Measurements from ENCODE around the gene LYPLA2. TPM values are rescaled to one million over a fixed set of nuclear protein-coding genes. Genes with fewer than 3 reads are reported as not detected.

LYPLA2 gene
- total RNA-seq, 1 experiment from 2014 or later: 78.0 TPM

DNA sequence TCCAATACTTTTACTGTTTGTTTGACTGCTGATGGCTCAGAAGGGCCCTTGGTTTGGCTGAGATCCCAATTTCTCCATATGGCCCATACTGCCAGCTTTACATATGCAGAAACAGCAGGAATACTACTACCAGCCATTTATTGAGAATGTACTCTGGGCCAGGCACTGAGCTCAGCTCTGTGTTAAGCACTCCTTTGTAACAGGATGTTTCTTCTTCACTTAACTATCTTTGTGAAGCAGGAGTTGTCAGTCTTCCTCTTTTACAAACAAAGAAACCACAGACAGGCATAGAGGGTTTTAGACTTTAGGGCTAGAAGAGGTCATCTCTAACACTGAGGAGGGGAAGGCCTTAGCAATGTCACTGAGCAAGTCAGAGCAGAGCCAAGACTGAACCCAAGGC is 26.0 kb downstream of the LYPLA2 start:
- H3K9ac ChIP-seq (ENCODE audit: low read length): no peak overlapping the region
- ChIA-PET CTCF (no interaction called here), POLR2A (no interaction called here), RAD21 (ENCODE audit: low non-redundant PET in 1 of 2, low total read pairs in 2 of 2, uncharacterized antibody in 2 of 2, unreplicated experiment in 2 of 2) (no interaction called here)
- peaks cover 0 to 5% of the 10 kb centered on the region in 2 experiments; a peak in 1 of 4 replicates for H3K36me3 ChIP-seq (ENCODE audit: control insufficient read depth in 1 of 2, insufficient read depth in 2 of 2, low read length in 2 of 2)
- H3K79me2 ChIP-seq (ENCODE audit: insufficient read depth, low read length): no peaks in the 10 kb centered on the region
- no peaks in the 10 kb centered on the region for H4K20me1 ChIP-seq (ENCODE audit: insufficient read depth)
- H3K9me2 ChIP-seq (ENCODE audit: insufficient read depth): no peaks in the 10 kb centered on the region
- BruUV-seq (replicated peaks): no TSS peak
- intact Hi-C loops (cut with micrococcal nuclease): no loop called here
- no peak for TF ChIP-seq JUND (IDR thresholded peaks at IDR 0.05)
- TF ChIP-seq, protein P1, sequence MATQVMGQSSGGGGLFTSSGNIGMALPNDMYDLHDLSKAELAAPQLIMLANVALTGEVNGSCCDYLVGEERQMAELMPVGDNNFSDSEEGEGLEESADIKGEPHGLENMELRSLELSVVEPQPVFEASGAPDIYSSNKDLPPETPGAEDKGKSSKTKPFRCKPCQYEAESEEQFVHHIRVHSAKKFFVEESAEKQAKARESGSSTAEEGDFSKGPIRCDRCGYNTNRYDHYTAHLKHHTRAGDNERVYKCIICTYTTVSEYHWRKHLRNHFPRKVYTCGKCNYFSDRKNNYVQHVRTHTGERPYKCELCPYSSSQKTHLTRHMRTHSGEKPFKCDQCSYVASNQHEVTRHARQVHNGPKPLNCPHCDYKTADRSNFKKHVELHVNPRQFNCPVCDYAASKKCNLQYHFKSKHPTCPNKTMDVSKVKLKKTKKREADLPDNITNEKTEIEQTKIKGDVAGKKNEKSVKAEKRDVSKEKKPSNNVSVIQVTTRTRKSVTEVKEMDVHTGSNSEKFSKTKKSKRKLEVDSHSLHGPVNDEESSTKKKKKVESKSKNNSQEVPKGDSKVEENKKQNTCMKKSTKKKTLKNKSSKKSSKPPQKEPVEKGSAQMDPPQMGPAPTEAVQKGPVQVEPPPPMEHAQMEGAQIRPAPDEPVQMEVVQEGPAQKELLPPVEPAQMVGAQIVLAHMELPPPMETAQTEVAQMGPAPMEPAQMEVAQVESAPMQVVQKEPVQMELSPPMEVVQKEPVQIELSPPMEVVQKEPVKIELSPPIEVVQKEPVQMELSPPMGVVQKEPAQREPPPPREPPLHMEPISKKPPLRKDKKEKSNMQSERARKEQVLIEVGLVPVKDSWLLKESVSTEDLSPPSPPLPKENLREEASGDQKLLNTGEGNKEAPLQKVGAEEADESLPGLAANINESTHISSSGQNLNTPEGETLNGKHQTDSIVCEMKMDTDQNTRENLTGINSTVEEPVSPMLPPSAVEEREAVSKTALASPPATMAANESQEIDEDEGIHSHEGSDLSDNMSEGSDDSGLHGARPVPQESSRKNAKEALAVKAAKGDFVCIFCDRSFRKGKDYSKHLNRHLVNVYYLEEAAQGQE (IDR thresholded peaks at IDR 0.05; ENCODE audit: low read depth): no peak
- no peak for TF ChIP-seq YY1 (IDR thresholded peaks at IDR 0.05; ENCODE audit: extremely low read depth, insufficient replicate concordance, low read depth, low read length)
- TF ChIP-seq, protein P2, sequence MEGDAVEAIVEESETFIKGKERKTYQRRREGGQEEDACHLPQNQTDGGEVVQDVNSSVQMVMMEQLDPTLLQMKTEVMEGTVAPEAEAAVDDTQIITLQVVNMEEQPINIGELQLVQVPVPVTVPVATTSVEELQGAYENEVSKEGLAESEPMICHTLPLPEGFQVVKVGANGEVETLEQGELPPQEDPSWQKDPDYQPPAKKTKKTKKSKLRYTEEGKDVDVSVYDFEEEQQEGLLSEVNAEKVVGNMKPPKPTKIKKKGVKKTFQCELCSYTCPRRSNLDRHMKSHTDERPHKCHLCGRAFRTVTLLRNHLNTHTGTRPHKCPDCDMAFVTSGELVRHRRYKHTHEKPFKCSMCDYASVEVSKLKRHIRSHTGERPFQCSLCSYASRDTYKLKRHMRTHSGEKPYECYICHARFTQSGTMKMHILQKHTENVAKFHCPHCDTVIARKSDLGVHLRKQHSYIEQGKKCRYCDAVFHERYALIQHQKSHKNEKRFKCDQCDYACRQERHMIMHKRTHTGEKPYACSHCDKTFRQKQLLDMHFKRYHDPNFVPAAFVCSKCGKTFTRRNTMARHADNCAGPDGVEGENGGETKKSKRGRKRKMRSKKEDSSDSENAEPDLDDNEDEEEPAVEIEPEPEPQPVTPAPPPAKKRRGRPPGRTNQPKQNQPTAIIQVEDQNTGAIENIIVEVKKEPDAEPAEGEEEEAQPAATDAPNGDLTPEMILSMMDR (IDR thresholded peaks at IDR 0.05 in 2 of 3, conservative IDR thresholded peaks at IDR 0.05 in 1 of 3; ENCODE audit: borderline replicate concordance in 1 of 3, insufficient read depth in 1 of 3, low read depth in 2 of 3, low read length in 2 of 3): no peak
- TF ChIP-seq SP1 (IDR thresholded peaks at IDR 0.05; ENCODE audit: low read depth): no peak
- TF ChIP-seq, protein P3, sequence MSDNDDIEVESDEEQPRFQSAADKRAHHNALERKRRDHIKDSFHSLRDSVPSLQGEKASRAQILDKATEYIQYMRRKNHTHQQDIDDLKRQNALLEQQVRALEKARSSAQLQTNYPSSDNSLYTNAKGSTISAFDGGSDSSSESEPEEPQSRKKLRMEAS (IDR thresholded peaks at IDR 0.05): no peak
- TF ChIP-seq CEBPB (IDR thresholded peaks at IDR 0.05; ENCODE audit: low read depth): no peak
- TF ChIP-seq, protein P4, sequence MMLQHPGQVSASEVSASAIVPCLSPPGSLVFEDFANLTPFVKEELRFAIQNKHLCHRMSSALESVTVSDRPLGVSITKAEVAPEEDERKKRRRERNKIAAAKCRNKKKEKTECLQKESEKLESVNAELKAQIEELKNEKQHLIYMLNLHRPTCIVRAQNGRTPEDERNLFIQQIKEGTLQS (IDR thresholded peaks at IDR 0.05): no peak
- TF ChIP-seq ELF1 (IDR thresholded peaks at IDR 0.05; ENCODE audit: borderline replicate concordance, low read depth): no peak
- TF ChIP-seq POLR2AphosphoS5 (IDR thresholded peaks at IDR 0.05; ENCODE audit: low read depth, low read length): no peak
- no peak for TF ChIP-seq RAD21 (IDR thresholded peaks at IDR 0.05; ENCODE audit: low read depth)
- TF ChIP-seq ZFX (IDR thresholded peaks at IDR 0.05): no peak
- TF ChIP-seq SIN3A (IDR thresholded peaks at IDR 0.05; ENCODE audit: low read depth): no peak
- TF ChIP-seq CBX3 (IDR thresholded peaks at IDR 0.05; ENCODE audit: low read depth): no peak
- TF ChIP-seq SRF (IDR thresholded peaks at IDR 0.05; ENCODE audit: low read depth): no peak
- no peak for TF ChIP-seq ZNF274 (IDR thresholded peaks at IDR 0.05; ENCODE audit: low read depth, low read length)
- no peak for TF ChIP-seq FOSL1 (IDR thresholded peaks at IDR 0.05; ENCODE audit: low read depth)
- no peak for TF ChIP-seq POLR2A (IDR thresholded peaks at IDR 0.05; ENCODE audit: borderline replicate concordance, extremely low read depth, insufficient read depth, insufficient read length)
- TF ChIP-seq, protein P5, sequence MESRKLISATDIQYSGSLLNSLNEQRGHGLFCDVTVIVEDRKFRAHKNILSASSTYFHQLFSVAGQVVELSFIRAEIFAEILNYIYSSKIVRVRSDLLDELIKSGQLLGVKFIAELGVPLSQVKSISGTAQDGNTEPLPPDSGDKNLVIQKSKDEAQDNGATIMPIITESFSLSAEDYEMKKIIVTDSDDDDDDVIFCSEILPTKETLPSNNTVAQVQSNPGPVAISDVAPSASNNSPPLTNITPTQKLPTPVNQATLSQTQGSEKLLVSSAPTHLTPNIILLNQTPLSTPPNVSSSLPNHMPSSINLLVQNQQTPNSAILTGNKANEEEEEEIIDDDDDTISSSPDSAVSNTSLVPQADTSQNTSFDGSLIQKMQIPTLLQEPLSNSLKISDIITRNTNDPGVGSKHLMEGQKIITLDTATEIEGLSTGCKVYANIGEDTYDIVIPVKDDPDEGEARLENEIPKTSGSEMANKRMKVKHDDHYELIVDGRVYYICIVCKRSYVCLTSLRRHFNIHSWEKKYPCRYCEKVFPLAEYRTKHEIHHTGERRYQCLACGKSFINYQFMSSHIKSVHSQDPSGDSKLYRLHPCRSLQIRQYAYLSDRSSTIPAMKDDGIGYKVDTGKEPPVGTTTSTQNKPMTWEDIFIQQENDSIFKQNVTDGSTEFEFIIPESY (IDR thresholded peaks at IDR 0.05; ENCODE audit: extremely low read depth, insufficient replicate concordance, low read length): no peak
- TF ChIP-seq EGR1 (IDR thresholded peaks at IDR 0.05; ENCODE audit: low read depth): no peak
- no peaks in the 10 kb centered on the region for H3K4me1 ChIP-seq (ENCODE audit: control insufficient read depth in 1 of 2, insufficient read depth in 2 of 2, low read length in 2 of 2)
- no peak overlapping the region for H3K4me3 ChIP-seq (replicated peaks in 1 of 2; ENCODE audit: low read depth in 1 of 2, low read length in 2 of 2)
- H3K27ac ChIP-seq (ENCODE audit: low read depth, low read length): no peak overlapping the region
- no peak overlapping the region for H2AFZ ChIP-seq (ENCODE audit: low read depth, low read length, poor library complexity, severe bottlenecking)
- no peaks in the 10 kb centered on the region for H3K9me3 ChIP-seq (ENCODE audit: control insufficient read depth in 1 of 2, insufficient read depth in 1 of 2, low read depth in 1 of 2, low read length in 2 of 2)
- ATAC-seq: no peak
- no peaks in the 10 kb centered on the region for H3K27me3 ChIP-seq (ENCODE audit: insufficient read depth, low read length)
- no peak for DNase-seq (ENCODE audit: low read depth, low spot score)
- no peak overlapping the region for H3K4me2 ChIP-seq (ENCODE audit: low read length)
